HEK293T (cell line): Measurements from ENCODE around the gene TSPYL4.

Experiments
- CTCF ChIA-PET: fragments of 350-600 bp; formaldehyde crosslinking; extraction: SDS; loops from one replicate; lab custom pipeline; 2021; ENCODE audit warnings: antibody characterized with exemption, inconsistent platforms; lab: Yijun Ruan, JAX
- POLR2A ChIA-PET: fragments of 350-600 bp; formaldehyde crosslinking; extraction: SDS; loops from one replicate; lab custom pipeline; 2020; ENCODE audit warnings: antibody characterized with exemption, inconsistent platforms; lab: Yijun Ruan, JAX
- DNase-seq: peaks from one replicate; pipeline ENCODE4 v3.0.0; 2012; ENCODE audit warnings: mixed read lengths; ENCODE audit errors: extremely low spot score
- ARNT ChIP-seq: fragments of 450-650 bp; IDR thresholded peaks from 2 replicates; pipeline ENCODE4 v1.6.1; 2017; ENCODE audit warnings: mild to moderate bottlenecking
- BHLHE40 ChIP-seq: fragments of 450-650 bp; IDR thresholded peaks from 2 replicates; pipeline ENCODE4 v1.6.1; 2016; ENCODE audit warnings: mild to moderate bottlenecking, moderate library complexity, borderline replicate concordance
- CTBP1 ChIP-seq: fragments of 450-650 bp; IDR thresholded peaks from 2 replicates; pipeline ENCODE4 v1.6.1; 2016; ENCODE audit warnings: borderline replicate concordance
- ELF4 ChIP-seq: fragments of 450-650 bp; IDR thresholded peaks from 2 replicates; pipeline ENCODE4 v1.6.1; 2017; ENCODE audit warnings: antibody characterized with exemption
- FOXA1 ChIP-seq: fragments of 450-650 bp; IDR thresholded peaks from 2 replicates; pipeline ENCODE4 v1.6.1; 2016; ENCODE audit warnings: mild to moderate bottlenecking
- FOXK2 ChIP-seq: fragments of 450-650 bp; IDR thresholded peaks from 2 replicates; pipeline ENCODE4 v1.6.1; 2016; ENCODE audit warnings: mild to moderate bottlenecking
- FOXM1 ChIP-seq: fragments of 450-650 bp; IDR thresholded peaks from 2 replicates; pipeline ENCODE4 v1.6.1; 2017; ENCODE audit warnings: mild to moderate bottlenecking, borderline replicate concordance
- HDGF ChIP-seq: fragments of 450-650 bp; IDR thresholded peaks from 2 replicates; pipeline ENCODE4 v1.6.1; 2017; ENCODE audit warnings: antibody characterized with exemption, borderline replicate concordance
- L3MBTL2 ChIP-seq: fragments of 450-650 bp; conservative IDR thresholded peaks from 2 replicates; pipeline ENCODE4 v1.6.1; 2016; ENCODE audit warnings: mild to moderate bottlenecking
- LEF1 ChIP-seq: fragments of 450-650 bp; IDR thresholded peaks from 2 replicates; pipeline ENCODE4 v1.6.1; 2017; ENCODE audit warnings: mild to moderate bottlenecking, borderline replicate concordance
- NFRKB ChIP-seq: fragments of 450-650 bp; IDR thresholded peaks from 2 replicates; pipeline ENCODE4 v1.6.1; 2016; ENCODE audit warnings: mild to moderate bottlenecking, moderate library complexity
- PKNOX1 ChIP-seq: fragments of 450-650 bp; IDR thresholded peaks from 2 replicates; pipeline ENCODE4 v1.6.1; 2016
- SP1 ChIP-seq: fragments of 450-650 bp; IDR thresholded peaks from 2 replicates; pipeline ENCODE4 v1.6.1; 2017
- SUZ12 ChIP-seq: fragments of 450-650 bp; IDR thresholded peaks from 2 replicates; pipeline ENCODE4 v1.6.1; 2016; ENCODE audit warnings: mild to moderate bottlenecking
- TARDBP ChIP-seq: fragments of 450-650 bp; IDR thresholded peaks from 2 replicates; pipeline ENCODE4 v1.6.1; 2016
- ZNF384 ChIP-seq: fragments of 450-650 bp; IDR thresholded peaks from 2 replicates; pipeline ENCODE4 v1.6.1; 2016

The TSPYL4 gene

DNA sequence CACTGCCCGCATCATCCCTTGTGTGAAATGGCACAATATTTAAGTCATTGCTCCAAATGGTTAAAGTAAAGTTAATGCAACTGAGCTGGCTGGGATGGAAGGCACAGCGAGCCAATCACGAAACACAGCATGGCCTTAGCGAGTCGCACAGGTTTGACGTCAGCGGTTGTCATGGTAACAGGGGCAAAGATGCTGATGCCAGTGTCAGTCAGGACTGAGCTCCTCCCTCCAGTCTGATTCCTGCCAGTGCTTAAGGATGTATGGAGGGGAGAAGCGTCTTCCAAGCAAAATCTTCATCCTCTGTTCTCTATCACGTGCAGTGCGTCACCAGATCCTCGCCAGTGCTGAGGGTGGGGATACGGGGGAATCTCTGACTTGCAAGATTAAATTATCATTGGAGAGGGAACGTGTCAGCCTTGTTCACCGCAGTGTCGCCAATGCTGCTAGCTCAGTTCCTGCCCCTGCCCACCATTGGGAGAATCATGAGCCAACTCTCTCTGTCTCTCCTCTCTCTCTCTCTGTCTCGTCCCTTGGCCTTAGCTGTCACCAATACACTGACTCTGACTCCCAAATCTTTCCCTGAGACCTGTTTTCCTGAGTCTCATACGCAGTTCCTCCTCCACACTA lies 24.5 kb downstream of the TSPYL4 start:
- TF ChIP-seq PKNOX1 (peak; percentile 85), SP1 (no peak), SUZ12 (no peak), BHLHE40 (no peak)
- ChIA-PET CTCF (interaction anchor here (3.0 kb wide), 1 partner anchor 12 kb away, joined by 16 read pairs; no protein-coding TSS in a partner anchor), POLR2A (interaction anchor here (1.0 kb wide), 1 partner anchor 25 kb away, joined by 3 read pairs; the partner anchor contains the start of gene TSPYL4)
- peak; percentile 42 for DNase-seq

GRCh38 chr6:116223355-116223754 lies 30.5 kb downstream of the TSPYL4 start:
- ChIA-PET CTCF (no interaction called here), POLR2A (no interaction called here)
- no peak for DNase-seq
- TF ChIP-seq ELF4 (no peak), L3MBTL2 (no peak), ARNT (no peak), SP1 (no peak), BHLHE40 (no peak), PKNOX1 (no peak), ZNF384 (no peak), SUZ12 (no peak), FOXM1 (no peak), FOXK2 (no peak), CTBP1 (no peak), FOXA1 (no peak), TARDBP (no peak), NFRKB (no peak), HDGF (no peak), LEF1 (no peak)

DNA sequence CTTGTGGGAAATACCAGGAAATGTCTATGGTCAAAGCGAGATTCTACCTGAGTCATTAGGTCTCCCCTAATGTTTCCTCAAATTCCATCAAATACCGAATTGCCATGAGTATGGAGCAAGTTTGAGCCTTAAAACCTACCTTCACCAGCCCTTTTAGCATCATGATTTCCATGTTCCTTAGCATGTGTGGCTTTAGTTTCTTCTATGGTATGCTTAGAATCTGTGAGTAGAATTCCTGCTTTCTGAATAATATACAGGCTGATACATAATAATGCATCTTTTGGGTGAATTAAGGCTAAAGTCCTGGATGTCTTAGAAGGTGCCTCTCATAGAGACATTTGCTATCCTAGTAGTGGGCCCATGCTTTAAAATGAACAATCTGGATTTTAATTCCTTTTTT lies 32.0 kb downstream of the TSPYL4 start:
- TF ChIP-seq TARDBP (no peak), L3MBTL2 (no peak), ZNF384 (no peak), HDGF (no peak), ELF4 (no peak), FOXM1 (no peak)
- POLR2A ChIA-PET: no interaction called here
- no peak for DNase-seq
- CTCF ChIA-PET: interaction anchor here (1.0 kb wide), 1 partner anchor 51 kb away, joined by 4 read pairs; no protein-coding TSS in a partner anchor

DNA sequence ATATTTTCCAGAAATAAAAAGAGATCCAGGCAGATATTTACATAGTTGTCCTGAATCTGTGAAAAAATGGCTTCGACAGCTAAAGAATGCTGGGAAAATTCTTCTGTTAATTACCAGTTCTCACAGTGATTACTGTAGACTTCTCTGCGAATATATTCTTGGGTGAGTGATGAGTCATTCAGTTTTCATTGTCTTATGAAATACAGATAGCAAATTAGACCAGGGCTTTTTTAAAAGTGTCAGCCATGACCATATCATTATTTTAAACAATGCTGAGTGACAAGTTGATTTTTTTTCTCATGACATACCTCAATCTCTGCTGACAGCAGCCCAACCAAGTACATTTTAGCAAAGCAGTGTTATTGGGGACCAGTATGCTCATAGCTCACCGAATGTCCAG lies 32.8 kb downstream of the TSPYL4 start:
- ChIA-PET CTCF (no interaction called here), POLR2A (no interaction called here)
- TF ChIP-seq FOXK2 (no peak), LEF1 (no peak), FOXA1 (no peak), TARDBP (no peak), SP1 (no peak), CTBP1 (no peak), ZNF384 (no peak), L3MBTL2 (no peak), HDGF (no peak), ARNT (no peak), FOXM1 (no peak), PKNOX1 (no peak), ELF4 (no peak), NFRKB (no peak)
- no peak for DNase-seq

GRCh38 chr6:116218866-116219265 lies 35.0 kb downstream of the TSPYL4 start:
- ChIA-PET CTCF (interaction anchor here (0.6 to 0.8 kb wide), 3 partner anchors 59 to 750 kb away, joined by 3 read pairs; no protein-coding TSS in a partner anchor), POLR2A (interaction anchor here (1.1 kb wide), 1 partner anchor 35 kb away, joined by 4 read pairs; the partner anchor contains the start of gene TSPYL4)
- TF ChIP-seq LEF1: no peak
- TF ChIP-seq FOXM1: no peak
- TF ChIP-seq SP1: no peak
- no peak for TF ChIP-seq ELF4
- TF ChIP-seq HDGF: no peak
- TF ChIP-seq BHLHE40: no peak
- no peak for DNase-seq

DNA sequence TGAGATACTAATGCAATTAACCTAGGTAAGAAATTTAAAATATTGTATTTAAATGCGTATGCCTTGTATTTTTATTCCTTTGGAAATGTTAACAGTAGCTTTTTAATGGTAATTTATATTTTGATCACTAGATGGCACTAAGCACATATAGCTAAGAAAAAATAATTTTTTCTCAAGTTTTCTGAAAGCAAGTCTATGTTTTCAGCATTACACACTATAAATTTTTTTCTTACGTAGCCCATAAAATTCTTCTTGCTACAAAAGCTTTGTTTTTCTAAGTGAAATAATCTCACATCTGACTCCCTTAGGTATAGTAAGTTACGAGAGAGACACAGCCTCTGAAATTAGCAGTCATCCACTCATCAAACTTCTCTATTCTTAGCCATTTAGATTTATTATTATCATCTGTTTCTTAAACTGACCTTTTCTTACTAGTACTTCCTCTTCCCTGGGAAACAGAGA lies 35.7 kb downstream of the TSPYL4 start:
- POLR2A ChIA-PET: interaction anchor here (0.6 to 1.1 kb wide), 3 partner anchors 36 to 154 kb away, joined by 3 to 4 read pairs (median 4); partner anchors contain the start of genes NT5DC1 and TSPYL4

More for the DNA sequence above, 35.7 kb downstream of the TSPYL4 start:
- TF ChIP-seq ZNF384 (no peak), SUZ12 (no peak), FOXM1 (no peak)
- CTCF ChIA-PET: interaction anchor here (0.6 to 2.1 kb wide), 9 partner anchors 9 to 751 kb away, joined by 3 to 16 read pairs (median 4); no protein-coding TSS in a partner anchor
- no peak for DNase-seq
